Tibial nerve (tissue), 3 donors: ENCODE data around the gene SLC25A42.

Experiments
- POLR2A ChIP-seq, 2 donors: fragments of 450-650 bp; IDR thresholded peaks; one replicate each; pipeline ENCODE4 v1.6.1; 2017; ENCODE audit warnings: antibody characterized with exemption in 2 of 2, mild to moderate bottlenecking in 2 of 2, moderate library complexity in 2 of 2
- TF ChIP-seq, protein P1 (sequence below), 5 experiments: fragments of 200-600 bp in 3 of 5; fragments of 450-650 bp in 2 of 5; sonication (generic) in 3 of 5; IDR thresholded peaks; one replicate each; pipeline ENCODE4 v1.5.1; 2016 to 2019; ENCODE audit warnings: antibody characterized with exemption in 5 of 5, mild to moderate bottlenecking in 3 of 5, moderate library complexity in 2 of 5

DNA sequence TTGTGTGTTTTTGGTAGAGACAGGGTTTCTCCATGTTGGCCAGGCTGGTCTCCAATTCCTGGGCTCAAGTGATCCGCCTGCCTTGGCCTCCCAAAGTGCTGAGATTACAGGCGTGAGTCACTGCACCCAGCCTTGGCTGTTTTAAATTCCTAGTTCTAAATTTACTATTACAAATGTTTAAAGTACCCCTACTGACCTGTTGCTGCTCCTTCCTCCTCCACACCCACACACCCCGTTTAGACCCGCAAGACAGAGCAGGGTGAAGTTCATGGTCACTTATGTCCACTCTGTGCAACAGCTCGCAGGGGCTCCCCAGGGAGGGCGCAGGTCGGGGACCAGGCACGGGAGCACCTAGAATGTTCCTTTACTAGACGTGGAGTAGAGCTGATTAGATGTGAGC, 45.8 kb downstream of the SLC25A42 start:
- TF ChIP-seq, protein P1, sequence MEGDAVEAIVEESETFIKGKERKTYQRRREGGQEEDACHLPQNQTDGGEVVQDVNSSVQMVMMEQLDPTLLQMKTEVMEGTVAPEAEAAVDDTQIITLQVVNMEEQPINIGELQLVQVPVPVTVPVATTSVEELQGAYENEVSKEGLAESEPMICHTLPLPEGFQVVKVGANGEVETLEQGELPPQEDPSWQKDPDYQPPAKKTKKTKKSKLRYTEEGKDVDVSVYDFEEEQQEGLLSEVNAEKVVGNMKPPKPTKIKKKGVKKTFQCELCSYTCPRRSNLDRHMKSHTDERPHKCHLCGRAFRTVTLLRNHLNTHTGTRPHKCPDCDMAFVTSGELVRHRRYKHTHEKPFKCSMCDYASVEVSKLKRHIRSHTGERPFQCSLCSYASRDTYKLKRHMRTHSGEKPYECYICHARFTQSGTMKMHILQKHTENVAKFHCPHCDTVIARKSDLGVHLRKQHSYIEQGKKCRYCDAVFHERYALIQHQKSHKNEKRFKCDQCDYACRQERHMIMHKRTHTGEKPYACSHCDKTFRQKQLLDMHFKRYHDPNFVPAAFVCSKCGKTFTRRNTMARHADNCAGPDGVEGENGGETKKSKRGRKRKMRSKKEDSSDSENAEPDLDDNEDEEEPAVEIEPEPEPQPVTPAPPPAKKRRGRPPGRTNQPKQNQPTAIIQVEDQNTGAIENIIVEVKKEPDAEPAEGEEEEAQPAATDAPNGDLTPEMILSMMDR (IDR thresholded peaks at IDR 0.05): no peak
- no peak for TF ChIP-seq POLR2A (IDR thresholded peaks at IDR 0.05)
